Measurements from ENCODE around the gene C2CD2.

Gene C2CD2

DNA sequence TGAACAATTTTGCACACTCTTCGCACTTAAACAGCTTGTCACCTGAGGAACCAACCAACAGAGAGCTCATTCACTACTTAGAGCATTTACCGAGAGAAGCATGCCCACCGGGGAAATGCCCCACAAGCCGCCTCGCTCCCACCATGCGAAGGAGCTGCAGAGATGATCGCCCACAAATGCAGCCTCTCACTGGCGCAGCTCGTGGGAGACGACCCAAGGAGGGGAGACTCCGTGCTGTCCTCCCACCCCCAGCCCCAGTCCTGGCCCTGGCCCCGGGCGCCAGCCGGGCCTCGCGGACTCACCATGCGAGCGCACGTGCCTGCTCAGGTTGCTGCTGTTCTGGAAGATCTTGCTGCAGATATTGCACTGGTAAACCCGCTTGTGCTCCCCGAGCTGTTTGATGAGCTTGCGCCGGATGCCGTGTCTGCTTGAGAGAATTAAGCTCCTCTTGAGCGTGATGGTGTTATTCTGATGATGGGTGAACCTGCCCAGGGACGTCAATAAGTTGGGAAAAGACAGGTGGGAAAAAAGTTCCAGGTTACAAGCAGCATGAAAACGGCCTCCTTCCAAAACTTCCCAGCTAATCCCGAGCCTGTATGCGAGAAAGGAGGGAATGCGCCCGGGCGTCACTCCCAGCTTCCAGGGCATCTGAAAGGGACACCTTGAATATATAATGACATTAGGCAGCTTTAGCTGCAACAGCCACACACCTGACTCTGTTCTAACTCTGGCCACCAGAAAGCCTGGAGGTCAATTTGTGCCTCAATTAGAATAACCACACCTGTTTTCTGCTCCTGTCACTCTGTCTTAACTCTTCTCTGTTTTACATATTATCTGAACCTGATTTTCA lies 117.4 kb downstream of the C2CD2 start:
- no peak for TF ChIP-seq CTCF (IDR thresholded peaks at IDR 0.05)

DNA sequence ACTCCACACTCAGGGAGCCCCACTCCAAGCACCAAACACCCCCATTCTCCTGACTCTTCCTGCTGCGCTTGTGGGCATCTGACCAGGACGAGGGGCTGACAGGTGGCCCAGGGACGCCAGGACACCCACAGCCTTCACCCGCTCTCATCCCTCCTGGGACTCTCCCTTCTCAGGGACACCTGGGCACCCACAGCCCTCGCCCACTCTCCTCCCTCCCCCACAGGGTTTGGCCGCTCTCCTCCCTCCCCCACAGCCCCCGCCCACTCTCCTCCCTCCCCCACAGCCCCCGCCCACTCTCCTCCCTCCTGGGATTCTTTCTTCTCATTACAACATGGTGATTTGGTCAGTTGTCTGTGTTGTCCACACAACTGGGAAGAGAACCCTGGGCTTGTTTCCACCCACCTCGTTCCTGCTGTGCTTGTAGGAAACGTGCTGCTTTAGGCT lies 118.1 kb downstream of the C2CD2 start:
- TF ChIP-seq CTCF (IDR thresholded peaks at IDR 0.05), result no peak
